ENCODE results near the gene MYH9. TPM values are rescaled to one million over a fixed set of nuclear protein-coding genes. Genes with fewer than 3 reads are reported as not detected.
A peak's percentile ranks its signal among the peaks of the same experiment; 100 is the strongest.

The MYH9 gene
- total RNA-seq (ENCODE audit: low replicate concordance): 277 and 364 TPM in 2 replicates
- long read RNA-seq, partial matches to known transcripts: 27 of 31 reads
- long read RNA-seq, other reads (novel, unspliced or antisense): 4 of 31 reads

DNA sequence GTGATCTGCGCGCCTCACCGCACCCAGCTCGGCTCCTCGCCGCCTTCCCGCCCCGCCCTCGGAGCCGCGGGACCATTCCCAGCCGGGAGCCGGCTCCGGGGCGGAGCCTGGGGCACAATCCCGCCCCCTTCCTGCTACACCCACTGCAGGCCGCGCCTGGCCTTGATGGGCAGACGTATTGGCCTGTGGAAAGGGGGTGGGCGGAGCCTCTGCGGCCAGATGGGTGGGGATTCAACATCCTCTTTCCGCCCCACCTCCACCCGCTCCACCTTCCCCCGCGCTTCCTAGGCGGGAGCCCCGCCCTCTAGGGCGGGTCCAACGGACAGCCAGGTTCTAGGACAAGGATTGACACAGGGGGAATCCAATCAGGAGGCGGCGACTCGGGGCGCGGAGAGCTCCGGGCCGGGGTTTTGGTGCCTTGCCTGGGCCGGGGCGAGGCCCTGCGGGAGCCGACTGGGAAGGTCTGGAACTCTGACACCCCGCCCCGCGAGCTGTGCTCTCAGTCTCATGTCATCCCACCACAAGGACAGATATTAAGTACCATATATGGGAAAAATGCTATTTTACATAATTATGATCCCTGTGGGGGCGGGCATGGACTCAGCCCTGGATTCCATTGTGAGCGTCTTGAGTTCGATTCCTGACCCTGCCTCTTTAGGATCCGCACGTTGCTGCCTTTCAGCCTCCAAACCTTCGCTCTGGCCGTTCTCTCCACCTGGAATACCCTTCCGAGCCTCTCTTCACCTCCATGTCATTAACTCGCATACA is at the start of gene MYH9:
MYH9 (minus strand) TSS at position 9 of the 768 bp plus-strand sequence. CDS start 38,731 bp downstream, outside the sequence.
- TF ChIP-seq, protein P1, sequence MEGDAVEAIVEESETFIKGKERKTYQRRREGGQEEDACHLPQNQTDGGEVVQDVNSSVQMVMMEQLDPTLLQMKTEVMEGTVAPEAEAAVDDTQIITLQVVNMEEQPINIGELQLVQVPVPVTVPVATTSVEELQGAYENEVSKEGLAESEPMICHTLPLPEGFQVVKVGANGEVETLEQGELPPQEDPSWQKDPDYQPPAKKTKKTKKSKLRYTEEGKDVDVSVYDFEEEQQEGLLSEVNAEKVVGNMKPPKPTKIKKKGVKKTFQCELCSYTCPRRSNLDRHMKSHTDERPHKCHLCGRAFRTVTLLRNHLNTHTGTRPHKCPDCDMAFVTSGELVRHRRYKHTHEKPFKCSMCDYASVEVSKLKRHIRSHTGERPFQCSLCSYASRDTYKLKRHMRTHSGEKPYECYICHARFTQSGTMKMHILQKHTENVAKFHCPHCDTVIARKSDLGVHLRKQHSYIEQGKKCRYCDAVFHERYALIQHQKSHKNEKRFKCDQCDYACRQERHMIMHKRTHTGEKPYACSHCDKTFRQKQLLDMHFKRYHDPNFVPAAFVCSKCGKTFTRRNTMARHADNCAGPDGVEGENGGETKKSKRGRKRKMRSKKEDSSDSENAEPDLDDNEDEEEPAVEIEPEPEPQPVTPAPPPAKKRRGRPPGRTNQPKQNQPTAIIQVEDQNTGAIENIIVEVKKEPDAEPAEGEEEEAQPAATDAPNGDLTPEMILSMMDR (conservative IDR thresholded peaks at IDR 0.05): no peak
- Mint-ChIP-seq H3K4me1 (ENCODE audit: unreplicated experiment) (peaks cover 27% of the 10 kb centered on the region), H3K4me3 (peak within 1 kb of the TSS; percentile 87), H3K36me3 (peaks cover 3% of the 10 kb centered on the region), H3K27me3 (no peaks in the 10 kb centered on the region), H3K27ac (peak within 1 kb of the TSS; percentile 96), H3K9me3 (no peaks in the 10 kb centered on the region)
- peak; percentile 100 for DNase-seq (ENCODE audit: extremely low spot score, unreplicated experiment)

DNA sequence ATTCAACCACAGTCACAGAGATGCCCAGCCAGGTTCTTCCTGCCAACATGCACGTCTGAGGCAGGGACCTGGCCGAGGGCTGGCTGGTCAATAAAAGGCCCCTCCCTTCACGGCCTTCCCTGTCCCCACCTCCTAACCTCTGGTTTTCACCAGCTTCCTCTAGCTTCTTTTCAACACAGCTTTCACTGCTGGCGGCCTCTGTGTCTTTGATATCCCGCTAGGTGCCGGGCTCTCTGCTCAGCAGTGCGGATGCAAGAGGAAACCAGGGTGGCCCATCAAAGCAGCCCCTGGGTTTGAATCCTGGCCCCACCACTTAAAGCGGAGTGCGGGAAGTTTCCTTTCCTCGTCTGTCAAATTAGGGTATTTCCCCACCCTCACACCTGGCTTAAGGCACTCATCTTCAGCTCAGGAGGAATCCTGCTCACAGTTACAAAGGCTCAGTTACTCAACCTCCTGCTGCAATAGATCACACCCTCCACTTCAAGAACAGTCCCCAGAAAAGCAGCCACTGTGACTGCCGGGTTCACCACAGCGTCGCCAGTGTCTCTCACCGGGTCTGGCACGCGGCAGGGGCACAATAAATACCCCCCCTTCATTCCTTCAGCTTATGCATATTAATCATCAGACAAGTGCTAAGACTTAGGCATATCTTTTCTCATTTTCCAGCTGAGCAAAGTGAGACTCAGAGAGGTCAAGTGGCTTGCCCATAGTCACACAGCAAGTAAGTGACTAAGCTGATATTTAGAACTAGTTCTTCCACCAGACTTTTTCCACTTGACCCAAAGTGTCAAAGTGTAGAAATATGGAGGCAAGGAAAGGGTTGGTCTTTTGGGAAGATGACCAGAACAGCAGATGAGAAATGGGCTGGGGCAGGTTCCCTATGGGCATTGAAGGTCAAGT is 48.0 kb upstream of the MYH9 start:
- Mint-ChIP-seq H3K36me3 (no peaks in the 10 kb centered on the region), H3K4me3 (no peak overlapping the region), H3K9me3 (no peaks in the 10 kb centered on the region), H3K27me3 (no peaks in the 10 kb centered on the region), H3K27ac (peak overlapping the region; percentile 70), H3K4me1 (ENCODE audit: unreplicated experiment) (peaks cover 39% of the 10 kb centered on the region)
- TF ChIP-seq, protein P1 (conservative IDR thresholded peaks at IDR 0.05): no peak
- no peak for DNase-seq (ENCODE audit: extremely low spot score, unreplicated experiment)

DNA sequence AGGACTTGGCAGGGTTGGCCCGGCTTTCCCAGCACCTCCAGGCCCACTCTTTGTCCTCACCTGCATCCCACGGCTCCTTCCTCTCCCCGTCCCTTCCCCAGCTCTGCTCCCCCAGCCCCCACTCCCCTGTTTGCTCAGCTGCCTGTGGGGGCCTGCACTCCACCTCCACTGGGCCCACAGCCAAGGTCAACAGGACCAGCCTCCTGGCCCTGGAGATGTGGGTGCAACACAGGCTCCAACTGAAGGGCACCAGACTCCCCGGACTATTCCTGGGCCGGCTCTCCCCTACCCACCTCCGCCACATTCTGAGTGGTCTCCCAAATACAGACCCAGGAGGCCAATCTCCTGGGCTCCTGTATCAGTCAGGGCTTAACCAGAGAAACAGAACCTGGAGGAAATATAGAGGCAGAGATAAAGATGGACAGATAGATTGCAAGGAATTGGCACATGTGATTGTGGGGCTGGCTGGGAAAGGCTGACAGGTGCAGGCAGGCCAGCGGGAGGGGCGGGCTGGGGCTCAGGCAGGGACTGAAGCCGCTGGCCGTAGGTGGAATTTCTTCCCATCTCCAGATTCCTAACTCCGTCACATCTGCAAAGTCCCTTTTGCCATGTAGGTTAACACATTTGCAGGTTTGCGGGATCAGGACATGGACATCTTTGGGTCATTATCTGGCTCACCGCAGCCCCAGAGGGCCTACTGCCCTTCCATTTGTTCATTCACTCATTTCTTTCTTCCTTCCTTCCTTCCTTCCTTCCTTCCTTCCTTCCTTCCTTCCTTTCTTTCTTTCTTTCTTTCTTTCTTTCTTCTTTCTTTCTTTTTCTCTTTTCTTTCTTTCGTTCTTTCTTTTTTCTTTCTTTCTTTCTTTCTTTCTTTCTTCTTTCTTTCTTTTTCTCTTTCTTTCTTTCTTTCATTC is 45.8 kb upstream of the MYH9 start:
- Mint-ChIP-seq H3K36me3 (no peaks in the 10 kb centered on the region), H3K4me1 (ENCODE audit: unreplicated experiment) (peaks cover 31% of the 10 kb centered on the region), H3K27me3 (no peaks in the 10 kb centered on the region), H3K4me3 (peak overlapping the region; percentile 34), H3K27ac (peak overlapping the region; percentile 62), H3K9me3 (no peaks in the 10 kb centered on the region)
- no peak for DNase-seq (ENCODE audit: extremely low spot score, unreplicated experiment)
- TF ChIP-seq, protein P1 (conservative IDR thresholded peaks at IDR 0.05): no peak

DNA sequence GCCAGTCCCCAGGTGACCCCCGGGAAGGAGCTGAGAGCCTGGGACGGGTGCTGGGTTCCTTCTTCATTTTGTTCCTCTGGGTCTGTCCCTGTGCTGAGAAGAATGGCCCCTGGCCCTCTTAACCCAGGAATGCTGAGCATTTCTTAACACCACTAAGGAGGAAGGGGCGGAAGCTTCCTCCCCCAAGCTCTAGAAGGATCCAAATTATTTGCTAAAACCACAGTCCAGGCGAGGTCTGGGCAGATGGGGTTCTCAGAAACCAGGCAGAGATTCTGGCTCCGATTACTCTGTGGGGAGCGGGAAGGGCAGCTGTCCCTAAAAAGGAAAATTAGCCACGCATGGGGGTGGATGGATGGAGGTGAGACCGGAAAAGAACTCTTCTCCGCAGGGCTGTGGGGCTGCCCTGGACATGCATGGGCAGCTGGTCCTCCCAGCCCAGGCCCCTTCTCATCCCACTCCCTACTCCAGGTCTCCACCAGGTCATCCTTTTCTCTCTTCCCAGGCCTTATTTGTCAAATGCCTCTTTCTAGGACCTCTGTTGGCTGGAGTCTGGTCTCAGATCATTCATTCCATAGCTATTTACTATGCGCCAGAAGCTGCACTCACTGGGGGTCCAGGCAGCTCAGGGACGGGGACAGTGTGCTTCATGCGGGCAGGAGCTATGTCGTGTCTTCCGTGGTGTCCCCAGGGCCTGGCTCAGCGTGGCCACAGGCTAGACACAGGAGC is 45.0 kb upstream of the MYH9 start:
- peak overlapping the region; percentile 65 for H3K27ac Mint-ChIP-seq
- DNase-seq (ENCODE audit: extremely low spot score, unreplicated experiment): no peak
- TF ChIP-seq, protein P1 (conservative IDR thresholded peaks at IDR 0.05): no peak
- H3K4me1 Mint-ChIP-seq (ENCODE audit: unreplicated experiment): peaks cover 31% of the 10 kb centered on the region
- H3K9me3 Mint-ChIP-seq: no peaks in the 10 kb centered on the region
- no peaks in the 10 kb centered on the region for H3K36me3 Mint-ChIP-seq
- no peak overlapping the region for H3K4me3 Mint-ChIP-seq
- no peaks in the 10 kb centered on the region for H3K27me3 Mint-ChIP-seq

Measured in type B pancreatic cell (in vitro differentiated cells).